Heart left ventricle (tissue), 16 donors: Measurements from ENCODE around the gene STAT3. TPM values are rescaled to one million over a fixed set of nuclear protein-coding genes. Genes with fewer than 3 reads are reported as not detected.

Experiments used
- ATAC-seq, 4 donors: fragments of 200-7000 bp; cut with Tn5 transposase; one replicate each; pipeline ENCODE4 v1.9.1; 2020 to 2022; ENCODE audit warnings: moderate library complexity in 4 of 4, mild to moderate bottlenecking in 3 of 4, moderate number of reproducible peaks in 1 of 4
- DNase-seq, 5 donors: peaks; one replicate each; pipeline ENCODE4 v3.0.0-alpha.2; 2020
- H3K27ac ChIP-seq, 12 donors: fragments of 200-600 bp; sonication (generic) in 4 of 12; one replicate each; pipeline versions ENCODE4 v1.5.0 to v1.8.0; 2016 to 2022; ENCODE audit warnings: mild to moderate bottlenecking in 2 of 12
- H3K27me3 ChIP-seq, 9 donors: fragments of 200-600 bp; sonication (generic) in 2 of 9; one replicate each; pipeline versions ENCODE4 v1.5.1 to v1.8.0; 2016 to 2022; ENCODE audit warnings: mild to moderate bottlenecking in 3 of 9
- H3K36me3 ChIP-seq, 9 donors: fragments of 200-600 bp; sonication (generic) in 2 of 9; one replicate each; pipeline versions ENCODE4 v1.5.0 to v1.8.0; 2018 to 2022; ENCODE audit warnings: mild to moderate bottlenecking in 2 of 9
- H3K4me1 ChIP-seq, 12 donors: fragments of 200-600 bp; sonication (generic) in 4 of 12; one replicate each; pipeline versions ENCODE4 v1.5.0 to v1.8.0; 2016 to 2022; ENCODE audit warnings: mild to moderate bottlenecking in 3 of 12
- H3K4me3 ChIP-seq, 12 donors: fragments of 200-600 bp; sonication (generic) in 4 of 12; one replicate each; pipeline versions ENCODE4 v1.5.0 to v1.8.0; 2017 to 2022; ENCODE audit warnings: mild to moderate bottlenecking in 9 of 12, moderate library complexity in 4 of 12
- H3K9me3 ChIP-seq, 12 donors: fragments of 200-600 bp; sonication (generic) in 4 of 12; one replicate each; pipeline versions ENCODE4 v1.5.0 to v1.8.0; 2016 to 2022; ENCODE audit warnings: mild to moderate bottlenecking in 1 of 12
- POLR2A ChIP-seq, 2 donors: fragments of 450-650 bp; IDR thresholded peaks; one replicate each; pipeline ENCODE4 v1.6.1; 2017; ENCODE audit warnings: antibody characterized with exemption in 2 of 2, mild to moderate bottlenecking in 2 of 2, moderate library complexity in 2 of 2
- WGBS, 4 donors: extraction: QIAGEN DNeasy Blood & Tissue Kit in 2 of 4; methylation state at CpG; one replicate each; pipeline versions ENCODE4 v1.1.5 to v1.1.7; 2013 to 2018; 5-methylcytosine and 5-hydroxymethylcytosine counted together
- intact Hi-C, 10 donors: fragments of 100-400 bp; cut with DNase I; formaldehyde crosslinking; loops; one replicate each; pipeline versions ENCODE4 v1.11.1 to v1.14.2; 2022
- polyA plus RNA-seq, 2 donors: library from polyadenylated mRNA; stranded (reverse); fragments of 200-250 nt; gene quantifications; one replicate each; pipeline ENCODE4 v1.2.3, GENCODE V29; 2013
- total RNA-seq, 9 donors: library from RNA; depleted of rRNA in 2 of 9; stranded (reverse); fragments of >200 nt in 2 of 9; fragmentation: NEBNext Ultra II Directional in 3 of 9; extraction: Animal tissue kit (Norgen Biotek cat#: 25700) in 3 of 9; gene quantifications; one replicate each; pipeline versions ENCODE4 v1.1.0 to v1.2.4, GENCODE V29; 2016 to 2023
- TF ChIP-seq, protein P1 (sequence below), 12 donors: fragments of 200-600 bp; sonication (generic) in 4 of 12; IDR thresholded peaks; one replicate each; pipeline versions ENCODE4 v1.5.0 to v1.8.0; 2018 to 2022; ENCODE audit warnings: antibody characterized with exemption in 12 of 12, mild to moderate bottlenecking in 5 of 12
- donor health status: ischemic (EF 13 %, LVEDD 7.1; RV severe dilation, severe dysfunction).
- donor health status: healthy with polysubstance abuse.
- donor health status: DM: no; HTN: yes; CAD: no.
- donor health status: DM: no; HTN: no; CAD: no.
- donor health status: ischemic (EF 25% LVEDD 6.9; RV normal size, moderate dysfunction).
- donor health status: ischemic (EF 25% LVEDD 5.7; RV mildly dilated, moderate dysfunction).
- donor health status: healthy.
- donor health status: DM: yes; HTN: yes; CAD: no.
- donor health status: ischemic (EF 35%, LVEDD 5.7; RV mildly dilated, moderate dysfunction).
- donor health status: nonischemic (EF 11% LVEDD 7.7; RV severe dilation, severe dysfunction).
- donor health status: DM: yes; HTN: yes; CAD: no.
- donor health status: PGD.
- donor health status: ischemic (EF 29% LVEDD 5.4; RV normal size, mild dysfunction).
- donor health status: nonischemic (EF 23%, LVEDD 6.1; RV moderate dilation, normal function).

The STAT3 gene
- total and polyA plus RNA-seq, 11 donors, result 36.0 to 614 (median 148) TPM

DNA sequence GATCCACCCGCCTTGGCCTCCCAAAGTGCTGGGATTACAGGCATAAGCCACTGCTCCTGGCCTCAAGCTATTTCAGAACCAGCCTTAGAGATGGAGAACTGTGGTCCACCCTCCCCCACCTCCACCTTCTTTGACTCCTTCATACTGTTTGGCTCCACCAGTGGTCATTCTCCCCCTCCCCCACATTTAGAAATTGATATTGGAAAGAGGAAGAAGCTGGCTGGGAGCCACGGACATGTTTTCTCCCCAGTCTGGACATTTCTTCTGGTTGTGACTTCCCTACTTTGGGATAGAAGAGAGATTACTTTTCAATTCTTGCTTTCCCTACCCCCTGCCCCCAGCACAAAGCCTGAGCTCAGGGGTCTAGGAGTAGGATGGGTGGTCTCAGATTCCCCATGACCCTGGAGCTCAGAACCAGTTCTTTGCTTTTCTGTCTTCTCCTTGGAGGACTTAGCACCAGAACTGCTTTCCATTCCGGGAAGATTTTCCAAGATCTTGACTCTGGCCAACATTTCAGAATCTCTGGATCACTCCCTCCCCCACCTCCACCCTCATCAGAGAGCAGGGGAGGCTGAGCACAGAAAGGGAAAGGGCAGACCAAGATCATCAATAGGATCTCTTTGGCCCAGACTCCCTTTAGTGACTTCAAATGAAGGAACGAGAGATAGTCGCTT, 18.5 kb upstream of the STAT3 start:
- TF ChIP-seq, protein P1, sequence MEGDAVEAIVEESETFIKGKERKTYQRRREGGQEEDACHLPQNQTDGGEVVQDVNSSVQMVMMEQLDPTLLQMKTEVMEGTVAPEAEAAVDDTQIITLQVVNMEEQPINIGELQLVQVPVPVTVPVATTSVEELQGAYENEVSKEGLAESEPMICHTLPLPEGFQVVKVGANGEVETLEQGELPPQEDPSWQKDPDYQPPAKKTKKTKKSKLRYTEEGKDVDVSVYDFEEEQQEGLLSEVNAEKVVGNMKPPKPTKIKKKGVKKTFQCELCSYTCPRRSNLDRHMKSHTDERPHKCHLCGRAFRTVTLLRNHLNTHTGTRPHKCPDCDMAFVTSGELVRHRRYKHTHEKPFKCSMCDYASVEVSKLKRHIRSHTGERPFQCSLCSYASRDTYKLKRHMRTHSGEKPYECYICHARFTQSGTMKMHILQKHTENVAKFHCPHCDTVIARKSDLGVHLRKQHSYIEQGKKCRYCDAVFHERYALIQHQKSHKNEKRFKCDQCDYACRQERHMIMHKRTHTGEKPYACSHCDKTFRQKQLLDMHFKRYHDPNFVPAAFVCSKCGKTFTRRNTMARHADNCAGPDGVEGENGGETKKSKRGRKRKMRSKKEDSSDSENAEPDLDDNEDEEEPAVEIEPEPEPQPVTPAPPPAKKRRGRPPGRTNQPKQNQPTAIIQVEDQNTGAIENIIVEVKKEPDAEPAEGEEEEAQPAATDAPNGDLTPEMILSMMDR (IDR thresholded peaks at IDR 0.05), result no peak
- TF ChIP-seq POLR2A (IDR thresholded peaks at IDR 0.05), result no peak
- H3K27ac ChIP-seq, result peak overlapping the region; percentile 65 to 100 (median 82)
- H3K9me3 ChIP-seq, result no peaks in the 10 kb centered on the region
- H3K27me3 ChIP-seq, result no peaks in the 10 kb centered on the region
- 31 to 55% (median 36%) methylated on average over 5 of the region's 5 CpGs for WGBS, 4 donors
- H3K36me3 ChIP-seq, result peaks cover 0 to 41% (median 31%) of the 10 kb centered on the region in 9 donors
- peaks cover 29 to 100% (median 86%) of the 10 kb centered on the region in 12 donors for H3K4me1 ChIP-seq
- peak overlapping the region in 8 of 12 donors; percentile 8 to 33 (median 18) for H3K4me3 ChIP-seq
- DNase-seq (peak in 2 of 5 donors; percentile 30 to 53), ATAC-seq (peak in 1 of 4 donors; percentile 5)
- intact Hi-C loops, result loop anchor here in 8 of 10 donors (1.0 to 5.0 kb wide), 8 partner anchors 16 to 112 kb away; partner anchors contain the start of genes ATP6V0A1 (in 1 of the 8), CAVIN1 (in 1 of the 8) and STAT3 (in 1 of the 8)

DNA sequence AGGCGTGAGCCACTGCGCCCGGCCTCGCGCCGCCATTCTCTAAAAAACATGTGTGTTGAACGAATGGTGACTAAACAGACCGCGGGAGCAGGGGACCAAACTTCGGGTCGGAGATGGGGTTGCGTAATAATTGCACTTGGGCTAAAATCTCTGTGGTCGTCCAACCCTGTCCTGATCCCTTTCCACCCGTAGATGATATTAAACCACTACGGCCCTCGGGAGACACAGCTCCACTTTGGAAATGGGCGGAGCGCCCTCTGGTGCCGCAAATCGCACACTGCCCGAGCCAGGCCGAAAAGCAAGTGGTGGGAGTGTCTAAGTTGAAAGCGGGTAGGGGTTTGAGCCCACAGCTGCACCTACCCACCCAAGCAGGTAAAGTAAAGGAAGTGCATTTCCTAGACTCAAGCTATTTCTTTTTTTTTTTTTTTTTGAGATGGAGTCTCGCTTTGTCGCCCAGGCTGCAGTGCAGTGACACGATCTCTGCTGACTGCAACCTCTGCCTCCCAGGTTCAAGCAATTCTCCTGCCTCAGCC, 17.8 kb upstream of the STAT3 start:
- H3K4me3 ChIP-seq, result peak overlapping the region in 7 of 12 donors; percentile 8 to 33 (median 20)

DNA sequence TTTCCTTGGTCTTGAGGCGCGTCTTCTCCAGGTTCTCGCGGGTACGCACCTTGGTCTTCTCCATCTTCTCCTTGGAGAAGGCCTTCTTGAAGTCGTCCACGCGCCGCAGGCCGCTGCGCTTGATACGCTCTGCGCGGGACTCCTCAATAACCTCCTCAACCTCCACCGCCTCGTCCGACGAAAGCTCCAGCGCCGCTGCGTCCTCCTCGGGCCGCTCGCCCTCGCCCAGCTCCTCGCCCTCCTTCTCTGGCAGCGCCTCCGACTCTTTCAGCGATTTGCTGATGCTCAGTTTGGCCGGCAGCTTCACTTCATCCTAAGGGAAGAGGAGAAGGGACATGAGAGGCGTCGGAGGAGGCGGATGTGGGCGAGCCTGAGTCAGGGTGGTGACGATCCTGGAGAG, 16.8 kb upstream of the STAT3 start:
- H3K36me3 ChIP-seq, result peaks cover 0 to 37% (median 30%) of the 10 kb centered on the region in 9 donors
- TF ChIP-seq, protein P1 (IDR thresholded peaks at IDR 0.05), result no peak
- TF ChIP-seq POLR2A (IDR thresholded peaks at IDR 0.05), result no peak
- ATAC-seq, result no peak
- peak overlapping the region in 8 of 12 donors; percentile 8 to 100 (median 82) for H3K27ac ChIP-seq
- intact Hi-C loops, result loop anchor here in 3 of 10 donors (2.0 to 5.0 kb wide), 3 partner anchors 80 to 112 kb away; no protein-coding TSS in a partner anchor
- peak in 2 of 5 donors; percentile 27 to 71 for DNase-seq
- 79 to 87% (median 81%) methylated on average over 35 of the region's 35 CpGs for WGBS, 4 donors
- H3K4me1 ChIP-seq, result peaks cover 26 to 90% (median 71%) of the 10 kb centered on the region in 12 donors
- H3K9me3 ChIP-seq, result no peaks in the 10 kb centered on the region
- H3K4me3 ChIP-seq, result no peak overlapping the region
- no peaks in the 10 kb centered on the region for H3K27me3 ChIP-seq

More for the DNA sequence above, 17.8 kb upstream of the STAT3 start:
- Histone ChIP-seq H3K27ac (peak overlapping the region; percentile 65 to 100 (median 82)), H3K27me3 (no peaks in the 10 kb centered on the region), H3K36me3 (peaks cover 0 to 37% (median 30%) of the 10 kb centered on the region in 9 donors), H3K4me1 (peaks cover 27 to 93% (median 79%) of the 10 kb centered on the region in 12 donors), H3K9me3 (no peaks in the 10 kb centered on the region)
- TF ChIP-seq, protein P1 (IDR thresholded peaks at IDR 0.05), result peak; percentile 77 to 92 (median 84)
- TF ChIP-seq POLR2A (IDR thresholded peaks at IDR 0.05), result no peak
- ATAC-seq (peak; percentile 56 to 73 (median 68)), DNase-seq (peak; percentile 83 to 92 (median 83))
- WGBS, 4 donors, result 30 to 40% (median 35%) methylated on average over 26 of the region's 26 CpGs
- intact Hi-C loops, result loop anchor here (1.0 to 5.0 kb wide), 9 partner anchors 17 to 113 kb away; partner anchors contain the start of genes ATP6V0A1 (in 1 of the 10), CAVIN1 (in 1 of the 10) and STAT3 (in 1 of the 10)
